Mammary epithelial cell (primary cell): ENCODE data around the gene PLA2G6.

ENCODE experiments used
- CTCF ChIP-seq, 2 donors: IDR thresholded peaks in 1 of 2; conservative IDR thresholded peaks in 1 of 2; 2 replicates each; pipeline ENCODE4 v1.5.1; 2011 to 2012; ENCODE audit warnings: inconsistent platforms in 2 of 2, low read length in 2 of 2, mild to moderate bottlenecking in 2 of 2, control low read depth in 1 of 2, low read depth in 1 of 2; ENCODE audit not compliant: insufficient read depth in 1 of 2; ENCODE audit errors: extremely low read depth in 1 of 2
- EZH2 ChIP-seq: IDR thresholded peaks from 2 replicates; pipeline ENCODE4 v1.6.1; 2012; ENCODE audit warnings: low read length, inconsistent platforms, borderline replicate concordance

- TF ChIP-seq EZH2 = no peak
- no peak for TF ChIP-seq CTCF (conservative IDR thresholded peaks at IDR 0.05 in 1 of 2, IDR thresholded peaks at IDR 0.05 in 1 of 2; ENCODE audit: extremely low read depth in 1 of 2, insufficient read depth in 1 of 2, low read depth in 1 of 2, low read length in 2 of 2)
Observed at GRCh38 chr22:38153821-38154562, 27.6 kb downstream of the PLA2G6 start.
